Measurements from ENCODE around the gene MTIF3.
"Not testable (repeated sequence)": the region's sequence is repeated elsewhere in the genome, so short reads cannot be mapped to it uniquely, and the experiment has no call there.

Gene MTIF3

GRCh38 chr13:27408074-27408473 is 42.3 kb downstream of the MTIF3 start:
- no peak for DNase-seq

- peak; percentile 51 for DNase-seq
Measured at GRCh38 chr13:27406178-27406939, 44.0 kb downstream of the MTIF3 start.

GRCh38 chr13:27405546-27406134 is 44.7 kb downstream of the MTIF3 start:
- no peak for DNase-seq

GRCh38 chr13:27404680-27405079 is 45.7 kb downstream of the MTIF3 start:
- DNase-seq = no peak

- DNase-seq = no peak
Measured at GRCh38 chr13:27403727-27404385, 46.5 kb downstream of the MTIF3 start.

GRCh38 chr13:27403203-27403678 is 47.1 kb downstream of the MTIF3 start:
- DNase-seq = no peak

- peak; percentile 83 for DNase-seq
Measured at GRCh38 chr13:27401210-27401609, 49.2 kb downstream of the MTIF3 start.

GRCh38 chr13:27400405-27400804 is 50.0 kb downstream of the MTIF3 start:
- DNase-seq = not testable (repeated sequence)

GRCh38 chr13:27398360-27398759 is 52.0 kb downstream of the MTIF3 start:
- DNase-seq = no peak

GRCh38 chr13:27396252-27396846 is 54.0 kb downstream of the MTIF3 start:
- DNase-seq = no peak

- DNase-seq = no peak
Measured at GRCh38 chr13:27395007-27395510, 55.3 kb downstream of the MTIF3 start.

GRCh38 chr13:27393101-27393500 is 57.3 kb downstream of the MTIF3 start:
- no peak for DNase-seq

- peak; percentile 37 for DNase-seq
Measured at GRCh38 chr13:27391471-27391870, 58.9 kb downstream of the MTIF3 start.

- DNase-seq = no peak
Measured at GRCh38 chr13:27389891-27390290, 60.5 kb downstream of the MTIF3 start.

GRCh38 chr13:27388241-27388640 is 62.1 kb downstream of the MTIF3 start:
- no peak for DNase-seq

All from GDM1 (cell line).